Prostate gland (tissue), 2 donors: ENCODE results near the gene DEAF1. TPM values are rescaled to one million over a fixed set of nuclear protein-coding genes. Genes with fewer than 3 reads are reported as not detected.

Experiments used
- DNase-seq: peaks from one replicate; pipeline ENCODE4 v3.0.0-alpha.2; 2019; ENCODE audit warnings: low spot score
- H3K27ac ChIP-seq, 2 donors: fragments of 200-600 bp; sonication (generic); 2 replicates each; pipeline ENCODE4 v1.5.1; 2017 to 2019
- H3K27me3 ChIP-seq: fragments of 200-600 bp; sonication (generic); replicated peaks from 2 replicates; pipeline ENCODE4 v1.5.1; 2019; ENCODE audit not compliant: insufficient read depth
- H3K36me3 ChIP-seq, 2 donors: fragments of 200-600 bp; sonication (generic); 1 replicate in 1 of 2; 2 replicates in 1 of 2; pipeline versions ENCODE4 v1.5.1 to v1.8.1; 2017 to 2019
- H3K4me1 ChIP-seq: fragments of 200-600 bp; sonication (generic); replicated peaks from 2 replicates; pipeline ENCODE4 v1.5.1; 2019
- H3K4me3 ChIP-seq, 2 donors: fragments of 200-600 bp; sonication (generic); 2 replicates each; pipeline ENCODE4 v1.5.1; 2017 to 2019
- H3K9me3 ChIP-seq: fragments of 200-600 bp; sonication (generic); 2 replicates; pipeline ENCODE4 v1.5.1; 2017
- CTCF ChIP-seq, 4 experiments: fragments of 200-600 bp in 2 of 4; fragments of 450-650 bp in 2 of 4; sonication (generic) in 2 of 4; IDR thresholded peaks; 1 replicate in 3 of 4; 2 replicates in 1 of 4; pipeline ENCODE4 v1.5.1; 2016 to 2019; ENCODE audit warnings: antibody characterized with exemption in 4 of 4, mild to moderate bottlenecking in 2 of 4, moderate library complexity in 2 of 4
- POLR2A ChIP-seq: fragments of 450-650 bp; IDR thresholded peaks from one replicate; pipeline ENCODE4 v1.6.1; 2016; ENCODE audit warnings: antibody characterized with exemption, mild to moderate bottlenecking
- POLR2AphosphoS5 ChIP-seq: sonication (generic); formaldehyde crosslinking; IDR thresholded peaks from one replicate; pipeline ENCODE4 v1.6.1; 2017; ENCODE audit warnings: antibody characterized with exemption
- WGBS: methylation state at CpG from one replicate; pipeline ENCODE4 v1.1.5; 2018; 5-methylcytosine and 5-hydroxymethylcytosine counted together
- intact Hi-C: fragments of 100-400 bp; cut with DNase I; formaldehyde crosslinking; loops from one replicate; pipeline ENCODE4 v1.14.2; 2022
- total RNA-seq, 2 donors: library from RNA; depleted of rRNA; stranded (reverse); fragments of >200 nt; gene quantifications; one replicate each; pipeline ENCODE4 v1.1.0, GENCODE V29; 2016

The DEAF1 gene
- total RNA-seq, 2 donors from 2014 or later = 53.5 to 102 TPM

DNA sequence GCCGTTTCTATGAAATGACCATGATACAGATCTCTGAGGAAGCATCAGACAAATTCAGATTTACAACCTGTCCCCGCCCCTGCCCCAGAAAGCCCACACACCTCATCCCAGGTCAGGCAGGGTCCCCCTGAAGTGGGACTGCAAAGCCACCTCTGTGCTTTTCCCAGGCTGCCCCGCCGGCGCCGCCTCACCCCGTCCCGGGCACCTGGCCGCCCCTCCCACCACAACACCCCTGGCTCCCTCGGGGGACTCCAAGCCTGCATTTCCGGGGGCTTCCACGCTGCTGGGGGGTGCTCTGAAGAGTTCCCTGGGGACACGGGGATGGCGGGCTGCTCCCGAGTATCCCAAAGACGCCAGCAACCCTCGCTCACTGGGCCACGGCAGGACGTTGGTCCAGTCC is 34.7 kb downstream of the DEAF1 start:
- Histone ChIP-seq H3K36me3 (no peaks in the 10 kb centered on the region), H3K27me3 (no peaks in the 10 kb centered on the region), H3K4me3 (no peak overlapping the region), H3K27ac (no peak overlapping the region), H3K4me1 (no peaks in the 10 kb centered on the region), H3K9me3 (no peaks in the 10 kb centered on the region)
- TF ChIP-seq CTCF (IDR thresholded peaks at IDR 0.05) = no peak
- TF ChIP-seq POLR2AphosphoS5 = no peak
- no peak for TF ChIP-seq POLR2A
- intact Hi-C loops = loop anchor here (10.0 kb wide), 1 partner anchor 125 kb away; no protein-coding TSS in a partner anchor
- 77% methylated on average over 19 of the region's 19 CpGs for WGBS
- DNase-seq = no peak

DNA sequence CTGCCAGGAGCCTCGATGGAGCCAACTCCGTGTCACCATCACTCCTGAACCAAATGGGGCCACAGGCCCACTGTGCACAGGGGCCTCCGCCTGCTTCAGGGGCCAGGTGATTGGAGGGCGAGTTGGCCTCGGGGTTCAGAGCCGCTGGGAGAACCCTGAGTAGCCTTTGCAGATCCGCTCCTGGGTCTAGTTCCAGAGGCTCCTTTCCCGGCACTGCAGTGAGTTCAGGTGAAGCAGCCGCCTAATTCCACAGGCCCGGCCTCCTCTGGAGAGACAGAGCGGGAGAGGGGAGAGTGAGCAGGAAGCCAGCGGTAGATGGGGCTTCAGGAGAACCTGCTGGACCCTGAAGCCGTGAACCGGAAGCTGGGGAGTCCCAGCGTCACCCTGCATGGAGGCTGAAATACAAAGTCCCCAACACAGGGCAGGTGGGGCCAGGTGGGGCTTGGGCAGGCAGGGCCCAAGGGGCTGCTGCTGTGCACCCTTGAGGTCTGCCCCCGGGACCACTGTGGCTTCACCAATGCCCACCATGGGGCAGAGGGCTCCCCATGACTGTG is 35.4 kb downstream of the DEAF1 start:
- no peak for TF ChIP-seq CTCF (IDR thresholded peaks at IDR 0.05)
- TF ChIP-seq POLR2A = no peak
- no peak for TF ChIP-seq POLR2AphosphoS5
- no peak overlapping the region for H3K27ac ChIP-seq
- H3K4me1 ChIP-seq = no peaks in the 10 kb centered on the region
- H3K4me3 ChIP-seq = no peak overlapping the region
- no peaks in the 10 kb centered on the region for H3K36me3 ChIP-seq
- no peak for DNase-seq
- 86% methylated on average over 16 of the region's 16 CpGs for WGBS
- H3K9me3 ChIP-seq = no peaks in the 10 kb centered on the region
- intact Hi-C loops = loop anchor here (10.0 kb wide), 1 partner anchor 125 kb away; no protein-coding TSS in a partner anchor
- no peaks in the 10 kb centered on the region for H3K27me3 ChIP-seq

GRCh38 chr11:657691-658126 is 37.3 kb downstream of the DEAF1 start:
- no peak overlapping the region for H3K4me3 ChIP-seq
- TF ChIP-seq POLR2A (no peak), POLR2AphosphoS5 (no peak), CTCF (IDR thresholded peaks at IDR 0.05) (no peak)
- H3K36me3 ChIP-seq = no peaks in the 10 kb centered on the region
- no peak for DNase-seq
- H3K9me3 ChIP-seq = no peaks in the 10 kb centered on the region
- intact Hi-C loops = no loop called here
- no peaks in the 10 kb centered on the region for H3K4me1 ChIP-seq
- peak overlapping the region in 1 of 2 donors; percentile 14 for H3K27ac ChIP-seq
- H3K27me3 ChIP-seq = no peaks in the 10 kb centered on the region
- 77% methylated on average over 14 of the region's 14 CpGs for WGBS

DNA sequence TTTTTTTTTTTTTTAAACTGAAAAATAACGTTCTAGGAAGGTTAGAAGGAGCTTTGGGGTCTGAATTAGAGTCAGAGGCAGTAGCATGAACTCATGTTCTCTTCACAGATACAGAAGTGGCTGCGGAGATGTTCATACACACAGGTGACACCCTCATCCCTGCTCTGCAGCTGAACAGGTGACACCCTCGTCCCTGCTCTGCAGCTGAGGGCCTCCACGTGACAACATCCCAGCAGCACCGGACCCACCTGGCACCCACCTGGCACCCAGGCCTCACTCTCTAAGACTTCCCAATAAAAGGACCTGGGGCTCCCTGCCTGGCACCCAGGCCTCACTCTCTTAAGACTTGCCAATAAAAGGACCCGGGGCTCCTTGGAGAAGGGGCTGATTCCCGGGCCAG is 38.2 kb downstream of the DEAF1 start:
- no peak for DNase-seq
- Histone ChIP-seq H3K36me3 (no peaks in the 10 kb centered on the region), H3K4me3 (no peak overlapping the region), H3K27me3 (no peaks in the 10 kb centered on the region), H3K27ac (no peak overlapping the region), H3K9me3 (no peaks in the 10 kb centered on the region), H3K4me1 (no peaks in the 10 kb centered on the region)
- TF ChIP-seq CTCF (IDR thresholded peaks at IDR 0.05) (no peak), POLR2A (no peak), POLR2AphosphoS5 (no peak)
- WGBS = 56% methylated on average over 7 of the region's 7 CpGs
- intact Hi-C loops = no loop called here

- WGBS = 88% methylated on average over 14 of the region's 14 CpGs
- TF ChIP-seq POLR2A (no peak), CTCF (IDR thresholded peaks at IDR 0.05) (no peak), POLR2AphosphoS5 (no peak)
- intact Hi-C loops = no loop called here
These were observed 38.6 kb downstream of the DEAF1 start for GRCh38 chr11:656426-656825.

More at GRCh38 chr11:656426-656825, 38.6 kb downstream of the DEAF1 start:
- DNase-seq = no peak
- Histone ChIP-seq H3K27me3 (no peaks in the 10 kb centered on the region), H3K36me3 (no peaks in the 10 kb centered on the region), H3K4me1 (no peaks in the 10 kb centered on the region), H3K9me3 (no peaks in the 10 kb centered on the region), H3K27ac (no peak overlapping the region), H3K4me3 (no peak overlapping the region)
